Measurements from ENCODE around the gene PAK1IP1.
"Not testable (repeated sequence)": the region's sequence is repeated elsewhere in the genome, so short reads cannot be mapped to it uniquely, and the experiment has no call there.

The PAK1IP1 gene

DNA sequence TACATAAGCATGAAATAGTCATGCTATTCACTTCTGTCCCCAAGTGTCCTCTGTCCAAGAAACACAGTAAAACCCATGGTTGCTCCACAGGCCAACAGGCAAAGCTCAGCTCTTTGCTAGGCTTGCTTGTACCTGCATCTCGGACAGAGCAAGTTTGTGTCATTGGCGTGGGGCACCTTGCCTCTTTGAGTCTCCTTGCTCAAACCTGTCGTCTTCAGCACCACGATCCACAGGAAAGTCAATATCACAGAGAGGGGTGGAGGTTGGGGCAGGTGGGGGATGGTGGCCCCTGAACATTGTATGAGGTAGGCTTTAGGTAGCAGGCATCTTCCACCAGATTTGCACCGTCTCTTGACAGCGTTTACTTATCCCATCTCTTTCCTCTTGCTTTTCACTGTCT lies 48.7 kb downstream of the PAK1IP1 start:
- no peak for DNase-seq (ENCODE audit: low read depth)

GRCh38 chr6:10745116-10745515 lies 50.3 kb downstream of the PAK1IP1 start:
- no peak for DNase-seq (ENCODE audit: low read depth)

- DNase-seq (ENCODE audit: low read depth), result no peak
These were observed 52.1 kb downstream of the PAK1IP1 start for GRCh38 chr6:10746915-10747250.

GRCh38 chr6:10747251-10747972 lies 52.6 kb downstream of the PAK1IP1 start, which contains the start of gene TMEM14B:
TMEM14B (plus strand) TSS chr6:10747805; CDS start chr6:10749246, 1,441 bp downstream.
- peak; percentile 100 for DNase-seq (ENCODE audit: low read depth)

DNA sequence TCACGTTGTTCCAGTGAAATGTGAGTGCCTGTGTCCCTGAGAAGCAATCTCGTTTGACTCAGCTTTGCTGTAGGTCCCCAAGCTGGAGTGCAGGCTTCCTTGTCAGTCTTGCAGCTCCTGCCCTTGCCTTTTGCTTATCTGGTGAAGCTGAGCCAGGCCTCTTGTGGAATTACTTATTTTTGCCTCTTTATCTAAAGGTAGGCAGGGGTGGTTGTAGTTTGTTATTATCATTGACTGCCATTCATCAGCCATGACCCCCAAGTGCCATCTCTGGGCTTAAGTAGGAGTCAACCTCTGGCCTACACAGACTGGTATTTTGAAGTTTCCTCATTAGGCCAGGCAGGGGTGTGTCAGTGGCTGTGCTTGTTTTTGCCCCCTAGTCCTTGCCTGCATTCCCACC lies 55.0 kb downstream of the PAK1IP1 start:
- no peak for DNase-seq (ENCODE audit: low read depth)

DNA sequence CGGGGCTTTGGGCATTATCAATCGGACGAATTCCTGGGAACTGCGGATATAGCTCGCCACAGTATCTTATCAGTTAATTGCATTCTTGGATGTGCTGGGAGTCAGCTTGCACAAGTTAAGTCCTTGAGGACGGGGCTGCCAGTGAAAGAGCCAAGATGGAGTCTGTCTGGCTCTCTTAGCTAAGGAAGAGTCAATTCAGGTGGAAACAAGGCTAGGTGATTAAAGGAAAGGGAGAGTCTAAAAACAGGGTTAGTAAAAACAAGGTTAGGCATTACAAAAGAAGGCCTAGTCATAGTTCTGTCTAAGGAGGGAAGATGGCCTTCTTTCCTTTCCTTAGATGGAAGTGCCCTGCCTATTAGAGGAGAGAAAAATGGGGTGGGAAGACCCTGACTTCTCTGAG lies 55.8 kb downstream of the PAK1IP1 start:
- not testable (repeated sequence) for DNase-seq (ENCODE audit: low read depth)

DNA sequence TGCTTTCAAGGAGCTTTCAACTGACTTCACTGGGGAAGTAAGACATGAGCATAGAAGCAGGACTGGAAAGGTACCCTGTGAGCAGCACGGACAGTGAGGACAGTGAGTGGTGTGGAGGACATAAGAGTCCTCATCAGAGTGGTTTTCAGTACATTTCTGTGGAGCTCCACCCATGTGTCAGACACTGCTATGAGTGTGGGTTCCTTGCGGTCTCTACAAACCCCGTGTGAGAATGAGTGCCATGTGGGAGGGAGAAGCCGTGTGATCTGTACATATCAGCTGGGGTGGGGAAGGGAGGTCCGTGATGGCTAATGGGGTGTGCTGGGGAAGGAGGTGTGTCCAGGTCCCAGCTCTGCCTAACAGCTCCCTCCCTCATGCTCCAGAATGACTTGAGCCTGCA lies 57.0 kb downstream of the PAK1IP1 start:
- not testable (repeated sequence) for DNase-seq (ENCODE audit: low read depth)

DNA sequence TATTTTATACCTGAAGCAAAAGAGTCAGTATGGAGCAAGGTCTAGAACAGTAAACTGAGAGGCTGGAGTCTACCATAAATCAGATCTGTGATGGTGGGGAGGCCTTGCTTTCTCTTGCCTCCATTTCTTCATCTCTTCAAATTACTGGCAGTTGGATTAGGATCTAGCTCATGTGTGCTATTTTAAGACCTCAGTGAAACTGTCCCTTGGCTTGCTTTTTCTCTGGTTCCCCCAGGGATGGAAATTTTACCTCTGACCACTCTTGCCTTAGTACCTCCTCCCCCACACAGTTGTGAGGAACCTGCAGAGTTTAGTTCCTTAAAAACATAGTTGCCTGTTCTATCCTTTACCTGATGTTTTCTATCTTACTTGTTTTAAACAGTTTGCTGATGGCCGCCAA lies 61.3 kb downstream of the PAK1IP1 start:
- DNase-seq (ENCODE audit: low read depth), result no peak
